NCI-H82 (cell line): ENCODE data around the gene TRIM61.
"Not testable (repeated sequence)": the region's sequence is repeated elsewhere in the genome, so short reads cannot be mapped to it uniquely, and the experiment has no call there.

ENCODE experiments used
- DNase-seq: peaks from one replicate; lab custom pipeline; 2025; lab: John Stamatoyannopoulos, UW

The TRIM61 gene

GRCh38 chr4:164977243-164978164 lies at the start of gene TRIM61:
TRIM61 (minus strand) TSS chr4:164977657; CDS start chr4:164970002, 7,655 bp downstream.
- DNase-seq, result no peak

- DNase-seq, result not testable (repeated sequence)
Observed at GRCh38 chr4:165025782-165026181, 48.3 kb upstream of the TRIM61 start.

GRCh38 chr4:165019995-165020394 lies 42.5 kb upstream of the TRIM61 start:
- not testable (repeated sequence) for DNase-seq

GRCh38 chr4:165016971-165017370 lies 39.5 kb upstream of the TRIM61 start:
- peak; percentile 29 for DNase-seq

- no peak for DNase-seq
Observed at GRCh38 chr4:165013691-165014090, 36.2 kb upstream of the TRIM61 start.

GRCh38 chr4:165011403-165011802 lies 33.9 kb upstream of the TRIM61 start:
- no peak for DNase-seq

GRCh38 chr4:165010991-165011390 lies 33.5 kb upstream of the TRIM61 start:
- no peak for DNase-seq

- DNase-seq, result no peak
Observed at GRCh38 chr4:165010487-165010886, 33.0 kb upstream of the TRIM61 start.

GRCh38 chr4:165009493-165010227 lies 32.2 kb upstream of the TRIM61 start:
- no peak for DNase-seq

GRCh38 chr4:165006886-165007285 lies 29.4 kb upstream of the TRIM61 start:
- peak; percentile 86 for DNase-seq

GRCh38 chr4:165006456-165006855 lies 29.0 kb upstream of the TRIM61 start:
- peak; percentile 54 for DNase-seq

- DNase-seq, result peak; percentile 83
Observed at GRCh38 chr4:165005352-165005925, 28.0 kb upstream of the TRIM61 start.

GRCh38 chr4:165001957-165002356 lies 24.5 kb upstream of the TRIM61 start:
- peak; percentile 85 for DNase-seq

- not testable (repeated sequence) for DNase-seq
Observed at GRCh38 chr4:164998526-164999080, 21.1 kb upstream of the TRIM61 start.

GRCh38 chr4:164997941-164998340 lies 20.5 kb upstream of the TRIM61 start:
- DNase-seq, result no peak

- DNase-seq, result peak; percentile 65
Observed at GRCh38 chr4:164997324-164997723, 19.9 kb upstream of the TRIM61 start.

GRCh38 chr4:164996123-164996522 lies 18.7 kb upstream of the TRIM61 start:
- DNase-seq, result not testable (repeated sequence)

- peak; percentile 68 for DNase-seq
Observed at GRCh38 chr4:164990786-164991185, 13.3 kb upstream of the TRIM61 start.

GRCh38 chr4:164989471-164989870 lies 12.0 kb upstream of the TRIM61 start:
- DNase-seq, result peak; percentile 10

- DNase-seq, result peak; percentile 15
Observed at GRCh38 chr4:164971929-164972328, 5.5 kb downstream of the TRIM61 start.

GRCh38 chr4:164959896-164960295 lies 17.6 kb downstream of the TRIM61 start:
- DNase-seq, result no peak

GRCh38 chr4:164959421-164959820 lies 18.0 kb downstream of the TRIM61 start:
- DNase-seq, result not testable (repeated sequence)
